ENCODE results near the gene EXOC1L.

EXOC1L gene

GRCh38 chr4:55819634-55820033 is at the start of gene EXOC1L:
Gene EXOC1L, plus strand, starts transcription at chr4:55819790. Its CDS starts 237 bp downstream, at chr4:55820027.
- no peak for DNase-seq (ENCODE audit: low spot score)
- Histone ChIP-seq H3K27ac (no peak within 1 kb of the TSS), H3K4me3 (peak within 1 kb of the TSS; percentile 64)
- no peak for TF ChIP-seq CTCF (IDR thresholded peaks at IDR 0.05)

GRCh38 chr4:55770662-55771061 is 48.9 kb upstream of the EXOC1L start:
- Histone ChIP-seq H3K27ac (no peak overlapping the region), H3K4me3 (no peak overlapping the region)
- no peak for DNase-seq (ENCODE audit: low spot score)
- TF ChIP-seq CTCF (IDR thresholded peaks at IDR 0.05) = no peak

- no peak for DNase-seq (ENCODE audit: low spot score)
- Histone ChIP-seq H3K27ac (no peak overlapping the region), H3K4me3 (no peak overlapping the region)
- no peak for TF ChIP-seq CTCF (IDR thresholded peaks at IDR 0.05)
These were observed 38.2 kb upstream of the EXOC1L start for GRCh38 chr4:55781341-55781740.

GRCh38 chr4:55781812-55782211 is 37.8 kb upstream of the EXOC1L start:
- Histone ChIP-seq H3K4me3 (no peak overlapping the region), H3K27ac (no peak overlapping the region)
- no peak for DNase-seq (ENCODE audit: low spot score)
- TF ChIP-seq CTCF (IDR thresholded peaks at IDR 0.05) = no peak

- no peak for TF ChIP-seq CTCF (IDR thresholded peaks at IDR 0.05)
- no peak for DNase-seq (ENCODE audit: low spot score)
- Histone ChIP-seq H3K27ac (no peak overlapping the region), H3K4me3 (no peak overlapping the region)
These were observed 36.0 kb upstream of the EXOC1L start for GRCh38 chr4:55783584-55783983.

GRCh38 chr4:55784747-55785146 is 34.8 kb upstream of the EXOC1L start:
- Histone ChIP-seq H3K4me3 (no peak overlapping the region), H3K27ac (no peak overlapping the region)
- TF ChIP-seq CTCF (IDR thresholded peaks at IDR 0.05) = no peak
- DNase-seq (ENCODE audit: low spot score) = no peak

GRCh38 chr4:55791666-55792065 is 27.9 kb upstream of the EXOC1L start:
- Histone ChIP-seq H3K27ac (no peak overlapping the region), H3K4me3 (no peak overlapping the region)
- no peak for DNase-seq (ENCODE audit: low spot score)
- no peak for TF ChIP-seq CTCF (IDR thresholded peaks at IDR 0.05)
